ENCODE measurements around the gene ZDHHC11B.

DNA sequence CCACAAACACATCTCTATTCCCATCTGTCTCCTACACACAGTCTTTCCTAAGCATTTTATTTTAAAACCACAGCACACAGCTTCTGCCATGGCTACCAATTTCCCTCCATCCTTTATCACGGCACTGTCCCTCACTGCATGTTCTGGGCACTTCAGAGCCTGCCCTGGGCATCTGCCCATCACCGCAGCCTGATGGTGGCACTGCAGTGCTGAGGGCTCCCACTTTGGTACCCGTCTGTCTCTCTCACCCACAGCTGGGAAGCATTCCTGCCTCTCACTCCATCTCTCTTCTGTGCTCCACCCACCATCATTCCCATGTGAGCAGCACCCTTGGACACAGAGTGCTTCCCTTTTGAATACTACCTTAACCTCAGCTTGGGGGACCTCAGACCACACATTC is 34.5 kb upstream of the ZDHHC11B start:
- TF ChIP-seq, protein P1, sequence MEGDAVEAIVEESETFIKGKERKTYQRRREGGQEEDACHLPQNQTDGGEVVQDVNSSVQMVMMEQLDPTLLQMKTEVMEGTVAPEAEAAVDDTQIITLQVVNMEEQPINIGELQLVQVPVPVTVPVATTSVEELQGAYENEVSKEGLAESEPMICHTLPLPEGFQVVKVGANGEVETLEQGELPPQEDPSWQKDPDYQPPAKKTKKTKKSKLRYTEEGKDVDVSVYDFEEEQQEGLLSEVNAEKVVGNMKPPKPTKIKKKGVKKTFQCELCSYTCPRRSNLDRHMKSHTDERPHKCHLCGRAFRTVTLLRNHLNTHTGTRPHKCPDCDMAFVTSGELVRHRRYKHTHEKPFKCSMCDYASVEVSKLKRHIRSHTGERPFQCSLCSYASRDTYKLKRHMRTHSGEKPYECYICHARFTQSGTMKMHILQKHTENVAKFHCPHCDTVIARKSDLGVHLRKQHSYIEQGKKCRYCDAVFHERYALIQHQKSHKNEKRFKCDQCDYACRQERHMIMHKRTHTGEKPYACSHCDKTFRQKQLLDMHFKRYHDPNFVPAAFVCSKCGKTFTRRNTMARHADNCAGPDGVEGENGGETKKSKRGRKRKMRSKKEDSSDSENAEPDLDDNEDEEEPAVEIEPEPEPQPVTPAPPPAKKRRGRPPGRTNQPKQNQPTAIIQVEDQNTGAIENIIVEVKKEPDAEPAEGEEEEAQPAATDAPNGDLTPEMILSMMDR (conservative IDR thresholded peaks at IDR 0.05 in 1 of 2, IDR thresholded peaks at IDR 0.05 in 1 of 2; ENCODE audit: extremely low read depth in 1 of 2, insufficient read depth in 1 of 2, low read depth in 1 of 2, low read length in 2 of 2), result no peak
- no peak for TF ChIP-seq EZH2 (IDR thresholded peaks at IDR 0.05; ENCODE audit: borderline replicate concordance, low read length)

All from mammary epithelial cell (primary cell).